ENCODE data around the gene DRC1.

DNA sequence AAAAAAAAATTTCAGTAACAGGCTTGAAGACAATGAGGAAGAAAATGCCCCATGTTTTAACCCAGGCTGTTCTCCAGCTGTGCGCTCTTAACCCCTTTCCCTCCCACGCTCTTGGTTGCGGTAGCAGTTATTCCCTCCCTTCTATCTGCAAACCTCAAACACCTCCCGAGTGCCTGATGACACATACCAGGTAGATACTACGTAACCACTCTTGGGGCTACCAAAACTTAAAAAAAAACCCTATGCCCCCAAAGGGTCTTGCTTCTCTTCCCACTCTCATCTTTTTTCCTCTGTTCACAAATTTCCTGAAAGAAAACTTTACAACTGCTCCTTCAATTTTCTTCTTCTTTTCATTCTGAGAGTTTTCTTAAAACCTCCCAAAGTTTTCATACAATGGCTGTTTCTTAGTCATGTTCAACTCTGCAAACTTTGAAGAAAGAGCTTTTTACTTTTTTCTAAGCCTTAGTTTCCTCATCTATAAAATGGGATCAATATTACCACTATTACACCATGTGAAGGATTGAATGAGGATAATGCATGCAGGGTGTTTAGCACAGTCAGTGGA is 4.9 kb upstream of the DRC1 start:
- TF ChIP-seq, protein P1, sequence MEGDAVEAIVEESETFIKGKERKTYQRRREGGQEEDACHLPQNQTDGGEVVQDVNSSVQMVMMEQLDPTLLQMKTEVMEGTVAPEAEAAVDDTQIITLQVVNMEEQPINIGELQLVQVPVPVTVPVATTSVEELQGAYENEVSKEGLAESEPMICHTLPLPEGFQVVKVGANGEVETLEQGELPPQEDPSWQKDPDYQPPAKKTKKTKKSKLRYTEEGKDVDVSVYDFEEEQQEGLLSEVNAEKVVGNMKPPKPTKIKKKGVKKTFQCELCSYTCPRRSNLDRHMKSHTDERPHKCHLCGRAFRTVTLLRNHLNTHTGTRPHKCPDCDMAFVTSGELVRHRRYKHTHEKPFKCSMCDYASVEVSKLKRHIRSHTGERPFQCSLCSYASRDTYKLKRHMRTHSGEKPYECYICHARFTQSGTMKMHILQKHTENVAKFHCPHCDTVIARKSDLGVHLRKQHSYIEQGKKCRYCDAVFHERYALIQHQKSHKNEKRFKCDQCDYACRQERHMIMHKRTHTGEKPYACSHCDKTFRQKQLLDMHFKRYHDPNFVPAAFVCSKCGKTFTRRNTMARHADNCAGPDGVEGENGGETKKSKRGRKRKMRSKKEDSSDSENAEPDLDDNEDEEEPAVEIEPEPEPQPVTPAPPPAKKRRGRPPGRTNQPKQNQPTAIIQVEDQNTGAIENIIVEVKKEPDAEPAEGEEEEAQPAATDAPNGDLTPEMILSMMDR (IDR thresholded peaks at IDR 0.05; ENCODE audit: poor library complexity, severe bottlenecking) = no peak
- TF ChIP-seq EZH2 (IDR thresholded peaks at IDR 0.05; ENCODE audit: borderline replicate concordance, insufficient read depth, low read length, poor library complexity, severe bottlenecking) (no peak), RAD21 (conservative IDR thresholded peaks at IDR 0.05) (no peak), MXI1 (conservative IDR thresholded peaks at IDR 0.05; ENCODE audit: poor library complexity, severe bottlenecking) (no peak), POLR2AphosphoS5 (IDR thresholded peaks at IDR 0.05) (no peak), TAF1 (IDR thresholded peaks at IDR 0.05; ENCODE audit: low read depth) (no peak), SMC3 (conservative IDR thresholded peaks at IDR 0.05; ENCODE audit: poor library complexity) (no peak), EP300 (conservative IDR thresholded peaks at IDR 0.05; ENCODE audit: poor library complexity, severe bottlenecking) (no peak)

Data from neural cell (in vitro differentiated cells).